ENCODE measurements around the gene NOP9. TPM values are rescaled to one million over a fixed set of nuclear protein-coding genes. Genes with fewer than 3 reads are reported as not detected.

Gene NOP9
- total and polyA plus RNA-seq, 2 experiments from 2014 or later: 3.7 to 13.2 TPM

DNA sequence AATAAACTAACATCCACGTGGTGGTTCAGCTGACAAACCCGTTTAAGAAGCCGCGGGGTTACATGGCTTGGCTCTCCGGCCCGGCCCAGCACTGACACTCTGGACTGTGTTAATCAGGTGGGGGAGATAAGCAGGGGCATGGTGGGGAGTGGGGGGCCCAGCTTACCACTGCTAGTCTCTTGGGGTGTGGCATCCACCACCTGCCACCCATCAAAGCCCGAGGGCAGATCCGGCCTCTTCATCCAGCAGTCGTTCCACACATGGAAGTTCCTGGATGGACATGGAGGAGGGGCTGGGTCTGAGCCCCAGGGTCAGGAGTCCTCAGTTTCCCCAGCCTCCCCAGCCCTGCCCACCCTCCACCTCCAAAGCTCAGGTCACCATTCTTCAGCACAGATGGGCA is 41.5 kb upstream of the NOP9 start:
- WGBS (ENCODE audit: low lambda C conversion rate, missing lambda C conversion rate): 89% methylated on average over 6 of the region's 9 CpGs
- TF ChIP-seq EZH2 (IDR thresholded peaks at IDR 0.05; ENCODE audit: borderline replicate concordance) (no peak), CTCF (IDR thresholded peaks at IDR 0.05; ENCODE audit: poor library complexity) (no peak), EZH2phosphoT487 (IDR thresholded peaks at IDR 0.05; ENCODE audit: low read depth, severe bottlenecking, unreplicated experiment) (no peak)
- no peak overlapping the region for H3K27ac ChIP-seq

DNA sequence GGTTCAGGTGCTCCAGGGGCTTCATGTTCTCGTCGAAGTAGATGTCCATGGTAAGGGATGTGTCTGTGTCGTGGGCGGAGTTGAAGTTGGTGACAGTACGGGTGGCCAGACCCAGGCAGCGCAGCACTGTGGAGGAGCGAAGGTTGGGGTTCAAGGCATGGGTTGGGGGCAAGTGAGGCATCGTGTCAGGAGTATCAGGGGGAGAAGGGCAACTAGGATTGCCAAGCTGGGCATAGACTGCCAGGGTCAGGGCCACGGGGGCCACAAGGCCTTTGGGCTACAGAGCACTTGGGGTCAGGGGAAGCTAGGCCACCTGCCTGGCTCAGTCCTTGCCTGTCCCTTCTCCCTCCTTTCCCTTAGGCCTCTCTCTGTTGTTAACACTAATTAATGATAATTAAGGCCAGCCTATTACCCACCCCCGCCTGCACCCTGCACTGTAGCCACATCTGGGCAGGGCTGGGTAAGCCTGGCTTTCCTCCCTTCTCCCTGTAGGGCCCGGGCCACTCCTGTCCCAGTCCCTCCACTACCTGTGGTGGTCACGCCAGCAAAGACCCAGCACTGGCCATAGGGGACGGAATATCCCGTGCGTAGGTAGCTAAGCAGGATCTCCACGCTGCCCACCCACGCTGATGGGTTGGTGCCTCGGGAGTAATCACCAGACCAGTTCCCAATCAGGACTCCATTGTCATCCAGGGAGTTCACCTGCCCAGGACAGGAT is 40.9 kb upstream of the NOP9 start:
- Histone ChIP-seq H3K9me2 (replicated peaks; ENCODE audit: insufficient read depth) (no peaks in the 10 kb centered on the region), H3K27ac (no peak overlapping the region), H3K4me1 (ENCODE audit: insufficient read depth) (no peaks in the 10 kb centered on the region), H3K79me2 (no peaks in the 10 kb centered on the region), H3K4me2 (no peak overlapping the region), H2AFZ (no peak overlapping the region), H3K27me3 (no peaks in the 10 kb centered on the region), H4K20me1 (ENCODE audit: insufficient read depth, poor library complexity, severe bottlenecking) (no peaks in the 10 kb centered on the region), H3K36me3 (replicated peaks; ENCODE audit: insufficient read depth, low read depth) (no peaks in the 10 kb centered on the region), H3K4me3 (no peak overlapping the region), H3K9me3 (ENCODE audit: low read depth) (no peaks in the 10 kb centered on the region)
- no peak for DNase-seq (ENCODE audit: low spot score)
- WGBS (ENCODE audit: low lambda C conversion rate, missing lambda C conversion rate): 90% methylated on average over 18 of the region's 18 CpGs
- TF ChIP-seq CTCF (IDR thresholded peaks at IDR 0.05; ENCODE audit: poor library complexity) (no peak), EZH2phosphoT487 (IDR thresholded peaks at IDR 0.05; ENCODE audit: low read depth, severe bottlenecking, unreplicated experiment) (no peak), EZH2 (IDR thresholded peaks at IDR 0.05; ENCODE audit: borderline replicate concordance) (no peak)

More for the DNA sequence above, 41.5 kb upstream of the NOP9 start:
- no peaks in the 10 kb centered on the region for H3K27me3 ChIP-seq
- no peaks in the 10 kb centered on the region for H3K4me1 ChIP-seq (ENCODE audit: insufficient read depth)
- H2AFZ ChIP-seq: no peak overlapping the region
- H3K79me2 ChIP-seq: no peaks in the 10 kb centered on the region
- H4K20me1 ChIP-seq (ENCODE audit: insufficient read depth, poor library complexity, severe bottlenecking): no peaks in the 10 kb centered on the region
- DNase-seq (ENCODE audit: low spot score): no peak
- H3K9me3 ChIP-seq (ENCODE audit: low read depth): no peaks in the 10 kb centered on the region
- no peaks in the 10 kb centered on the region for H3K9me2 ChIP-seq (replicated peaks; ENCODE audit: insufficient read depth)
- H3K4me3 ChIP-seq: no peak overlapping the region
- H3K36me3 ChIP-seq (replicated peaks; ENCODE audit: insufficient read depth, low read depth): no peaks in the 10 kb centered on the region
- no peak overlapping the region for H3K4me2 ChIP-seq

GRCh38 chr14:24259282-24260025 is 40.2 kb upstream of the NOP9 start:
- H3K9me3 ChIP-seq (ENCODE audit: low read depth): no peaks in the 10 kb centered on the region
- no peaks in the 10 kb centered on the region for H3K36me3 ChIP-seq (replicated peaks; ENCODE audit: insufficient read depth, low read depth)
- H3K27ac ChIP-seq: no peak overlapping the region
- TF ChIP-seq EZH2phosphoT487 (IDR thresholded peaks at IDR 0.05; ENCODE audit: low read depth, severe bottlenecking, unreplicated experiment) (no peak), CTCF (IDR thresholded peaks at IDR 0.05; ENCODE audit: poor library complexity) (no peak), EZH2 (IDR thresholded peaks at IDR 0.05; ENCODE audit: borderline replicate concordance) (no peak)
- no peaks in the 10 kb centered on the region for H3K9me2 ChIP-seq (replicated peaks; ENCODE audit: insufficient read depth)
- H2AFZ ChIP-seq: no peak overlapping the region
- H3K4me3 ChIP-seq: no peak overlapping the region
- DNase-seq (ENCODE audit: low spot score): no peak
- no peaks in the 10 kb centered on the region for H4K20me1 ChIP-seq (ENCODE audit: insufficient read depth, poor library complexity, severe bottlenecking)
- H3K79me2 ChIP-seq: no peaks in the 10 kb centered on the region
- H3K4me2 ChIP-seq: no peak overlapping the region
- no peaks in the 10 kb centered on the region for H3K4me1 ChIP-seq (ENCODE audit: insufficient read depth)
- 84% methylated on average over 10 of the region's 16 CpGs for WGBS (ENCODE audit: low lambda C conversion rate, missing lambda C conversion rate)
- H3K27me3 ChIP-seq: no peaks in the 10 kb centered on the region

All from hepatocyte (in vitro differentiated cells).